Keratinocyte (primary cell): ENCODE data around the gene CDYL. TPM values are rescaled to one million over a fixed set of nuclear protein-coding genes. Genes with fewer than 3 reads are reported as not detected.

Experiments
- DNase-seq: peaks from one replicate; pipeline ENCODE4 v3.0.0-alpha.2; 2011; ENCODE audit warnings: low read depth, missing footprints, low spot score
- FAIRE-seq: peaks from 2 replicates; lab custom pipeline; 2011; peaks lifted over from hg19 to GRCh38; lab: Jason Lieb, UNC
- H2AFZ ChIP-seq: 2 replicates; pipeline ENCODE4 v1.6.0; 2012; ENCODE audit warnings: low read length, control low read depth, inconsistent platforms; ENCODE audit not compliant: control insufficient read depth
- H3K27ac ChIP-seq: 2 replicates; pipeline ENCODE4 v1.5.1; 2011; ENCODE audit warnings: low read length; ENCODE audit not compliant: control insufficient read depth, insufficient read depth
- H3K27me3 ChIP-seq: 3 replicates; pipeline ENCODE4 v1.6.0; 2011; ENCODE audit warnings: low read length; ENCODE audit not compliant: control insufficient read depth, insufficient read depth; ENCODE audit errors: extremely low read depth
- H3K36me3 ChIP-seq, 2 experiments: 2 replicates in 1 of 2; 3 replicates in 1 of 2; pipeline ENCODE4 v1.5.1; 2011; ENCODE audit warnings: low read length in 2 of 2, mild to moderate bottlenecking in 1 of 2; ENCODE audit not compliant: control insufficient read depth in 2 of 2, insufficient read depth in 2 of 2; ENCODE audit errors: extremely low read depth in 1 of 2
- H3K4me1 ChIP-seq: 3 replicates; pipeline ENCODE4 v1.5.1; 2011; ENCODE audit warnings: low read length; ENCODE audit not compliant: control insufficient read depth, insufficient read depth; ENCODE audit errors: extremely low read depth
- H3K4me2 ChIP-seq: 3 replicates; pipeline ENCODE4 v1.6.0; 2011; ENCODE audit warnings: low read depth, low read length; ENCODE audit not compliant: control insufficient read depth, insufficient read depth; ENCODE audit errors: extremely low read depth
- H3K4me3 ChIP-seq, 3 experiments: fragments of 200-600 bp in 1 of 3; sonication (generic) in 1 of 3; 2 replicates in 2 of 3; 3 replicates in 1 of 3; pipeline ENCODE4 v1.5.1; 2011 to 2016; ENCODE audit warnings: low read length in 3 of 3, mild to moderate bottlenecking in 3 of 3, control low read depth in 2 of 3, inconsistent platforms in 1 of 3, low read depth in 1 of 3, mixed read lengths in 1 of 3, mixed run types in 1 of 3, moderate library complexity in 1 of 3; ENCODE audit not compliant: control insufficient read depth in 2 of 3, insufficient read depth in 2 of 3; ENCODE audit errors: extremely low read depth in 1 of 3
- H3K79me2 ChIP-seq: 2 replicates; pipeline ENCODE4 v1.6.0; 2012; ENCODE audit warnings: low read length; ENCODE audit not compliant: control insufficient read depth, insufficient read depth
- H3K9ac ChIP-seq: 3 replicates; pipeline ENCODE4 v1.6.0; 2011; ENCODE audit warnings: low read length; ENCODE audit not compliant: control insufficient read depth, insufficient read depth; ENCODE audit errors: extremely low read depth
- H3K9me1 ChIP-seq: 3 replicates; pipeline ENCODE4 v1.6.0; 2011; ENCODE audit warnings: low read length; ENCODE audit not compliant: control insufficient read depth, insufficient read depth; ENCODE audit errors: extremely low read depth
- H3K9me3 ChIP-seq: 2 replicates; pipeline ENCODE4 v1.5.1; 2012; ENCODE audit warnings: low read depth, low read length; ENCODE audit not compliant: control insufficient read depth
- H4K20me1 ChIP-seq: 3 replicates; pipeline ENCODE4 v1.6.0; 2011; ENCODE audit warnings: low read length; ENCODE audit not compliant: control insufficient read depth, insufficient read depth; ENCODE audit errors: extremely low read depth
- CTCF ChIP-seq, 3 experiments: IDR thresholded peaks in 1 of 3; conservative IDR thresholded peaks in 1 of 3; optimal IDR thresholded peaks in 1 of 3; 2 replicates in 2 of 3; 3 replicates in 1 of 3; pipeline versions ENCODE3 to v1.5.1; 2011; ENCODE audit warnings: low read length in 3 of 3, mild to moderate bottlenecking in 3 of 3, moderate library complexity in 2 of 3, control low read depth in 1 of 3, inconsistent platforms in 1 of 3; ENCODE audit not compliant: insufficient read depth in 2 of 3; ENCODE audit errors: extremely low read depth in 1 of 3
- EZH2 ChIP-seq: IDR thresholded peaks from one replicate; pipeline ENCODE4 v1.6.1; 2012; ENCODE audit warnings: inconsistent platforms, mild to moderate bottlenecking, low read length, moderate library complexity
- dilution Hi-C: fragments of 300-500 bp; cut with MboI; formaldehyde crosslinking; loops from one replicate; pipeline ENCODE4 v1.7.0; 2020; ENCODE audit warnings: low sequenced_read_pairs; ENCODE audit not compliant: extremely low pct_ligation_motif_present
- polyA plus RNA-seq, 5 experiments: library from polyadenylated mRNA; depleted of rRNA in 3 of 5; stranded (reverse) in 3 of 5; stranded (forward) in 1 of 5; unstranded in 1 of 5; fragments of >200 nt; gene quantifications; 1 replicate in 1 of 5; 2 replicates in 3 of 5; 3 replicates in 1 of 5; pipeline versions ENCODE4 v1.2.1 to v1.2.3, GENCODE V29; 2011 to 2012; ENCODE audit warnings: missing spikeins in 2 of 5, low read depth in 1 of 5, low replicate concordance in 1 of 5

CDYL gene
- polyA plus RNA-seq, 1 donor (not counting 4 experiments of a cell fraction or from before 2014, with no cell fraction given): 48.0 TPM

DNA sequence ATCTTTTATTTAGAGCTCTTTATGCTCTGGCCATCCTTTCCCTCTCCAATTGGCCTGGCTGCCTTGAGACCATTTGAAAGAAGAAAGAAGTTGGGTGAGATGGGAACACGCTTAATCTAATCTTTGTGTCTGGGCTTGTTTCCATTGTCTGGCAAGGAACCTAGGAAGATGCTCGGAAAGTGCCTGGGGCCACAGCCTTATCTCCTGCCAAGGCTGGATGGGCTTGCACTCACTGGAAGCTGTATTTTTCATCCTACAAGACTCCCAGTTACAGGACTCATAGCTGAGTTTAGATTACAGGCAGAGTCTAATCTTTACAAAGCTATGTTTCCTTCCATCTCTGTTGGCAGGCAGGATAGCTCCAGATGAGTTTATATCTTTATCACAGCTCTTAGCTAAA, 33.1 kb upstream of the CDYL start:
- Histone ChIP-seq H2AFZ (no peak overlapping the region), H3K9me1 (no peaks in the 10 kb centered on the region), H3K4me3 (no peak overlapping the region), H3K4me2 (peak overlapping the region; percentile 11), H3K27me3 (no peaks in the 10 kb centered on the region), H3K79me2 (no peaks in the 10 kb centered on the region), H4K20me1 (no peaks in the 10 kb centered on the region), H3K27ac (no peak overlapping the region), H3K4me1 (peaks cover 20% of the 10 kb centered on the region), H3K36me3 (no peaks in the 10 kb centered on the region), H3K9me3 (no peaks in the 10 kb centered on the region), H3K9ac (no peak overlapping the region)
- dilution Hi-C loops: no loop called here
- TF ChIP-seq EZH2 (no peak), CTCF (optimal IDR thresholded peaks at IDR 0.05 in 1 of 3, IDR thresholded peaks at IDR 0.05 in 1 of 3, conservative IDR thresholded peaks at IDR 0.05 in 1 of 3; ENCODE audit: extremely low read depth in 1 of 3, insufficient read depth in 2 of 3, low read length in 3 of 3) (no peak)
- peak; percentile 25 for DNase-seq
- FAIRE-seq: peak; percentile 75

DNA sequence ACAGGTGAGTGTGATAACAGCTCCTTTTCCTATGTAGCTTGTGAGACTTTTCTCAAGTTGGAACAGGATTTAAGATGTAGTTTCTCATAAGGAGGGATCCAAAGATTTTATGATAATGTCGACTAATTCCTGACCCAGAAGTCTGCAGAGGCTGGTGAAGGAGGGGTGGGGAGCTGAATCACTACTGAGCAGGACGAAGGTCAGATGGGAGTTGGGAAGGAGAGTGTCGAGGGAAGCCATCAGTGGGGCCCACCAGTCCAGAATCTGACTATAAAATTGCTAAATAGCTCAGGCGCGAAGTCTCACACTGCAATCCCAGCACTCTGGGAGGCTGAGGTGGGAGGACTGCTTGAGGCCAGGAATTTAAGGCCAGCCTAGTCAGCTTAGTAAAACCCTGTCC, 32.3 kb upstream of the CDYL start:
- no peak for FAIRE-seq
- H4K20me1 ChIP-seq: no peaks in the 10 kb centered on the region
- dilution Hi-C loops: no loop called here

More for the DNA sequence above, 32.3 kb upstream of the CDYL start:
- Histone ChIP-seq H3K9me3 (no peaks in the 10 kb centered on the region), H3K27me3 (no peaks in the 10 kb centered on the region), H3K9me1 (no peaks in the 10 kb centered on the region), H3K27ac (no peak overlapping the region), H3K4me1 (peaks cover 20% of the 10 kb centered on the region), H3K79me2 (no peaks in the 10 kb centered on the region), H3K4me2 (no peak overlapping the region), H3K4me3 (no peak overlapping the region), H2AFZ (no peak overlapping the region), H3K36me3 (no peaks in the 10 kb centered on the region), H3K9ac (no peak overlapping the region)
- TF ChIP-seq CTCF (optimal IDR thresholded peaks at IDR 0.05 in 1 of 3, IDR thresholded peaks at IDR 0.05 in 1 of 3, conservative IDR thresholded peaks at IDR 0.05 in 1 of 3; ENCODE audit: extremely low read depth in 1 of 3, insufficient read depth in 2 of 3, low read length in 3 of 3) (no peak), EZH2 (no peak)
- no peak for DNase-seq
